ENCODE results near the gene CENPN. TPM values are rescaled to one million over a fixed set of nuclear protein-coding genes. Genes with fewer than 3 reads are reported as not detected.

CENPN gene
- polyA plus RNA-seq, 2 of the 4 experiments (the other 2 are of a cell fraction): 82.6 to 101 TPM

DNA sequence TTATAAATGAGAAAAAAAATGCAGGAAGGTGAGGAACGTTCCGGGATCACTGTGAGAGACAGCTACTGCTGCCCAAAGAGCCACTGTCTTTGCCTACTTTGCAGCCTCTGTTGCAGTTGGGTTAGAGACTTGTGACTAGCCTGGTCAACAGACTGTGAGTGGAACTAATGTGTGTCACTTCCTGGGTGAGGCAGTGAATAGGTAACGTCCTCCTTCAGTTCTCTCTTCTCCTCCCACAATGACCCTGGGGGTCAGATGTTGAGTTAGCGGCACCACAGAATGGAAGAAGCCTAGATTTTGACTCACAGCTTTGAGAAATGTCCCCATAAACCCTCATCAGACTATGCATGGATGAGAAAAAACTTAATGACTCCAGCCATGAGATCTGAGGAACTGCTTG lies 64.8 kb downstream of the CENPN start:
- Histone ChIP-seq H3K4me2 (no peak overlapping the region), H3K4me1 (no peaks in the 10 kb centered on the region), H3K4me3 (no peak overlapping the region), H3K27ac (no peak overlapping the region), H3K9me3 (no peaks in the 10 kb centered on the region)
- POLR2A ChIA-PET: no interaction called here
- ATAC-seq (no peak), DNase-seq (ENCODE audit: low read depth in 1 of 2, low spot score in 1 of 2) (peak in 1 of 2 experiments; percentile 18), FAIRE-seq (no peak)
- WGBS (ENCODE audit: missing lambda C conversion rate): 74% methylated on average over 4 of the region's 4 CpGs
- TF ChIP-seq, protein P1, sequence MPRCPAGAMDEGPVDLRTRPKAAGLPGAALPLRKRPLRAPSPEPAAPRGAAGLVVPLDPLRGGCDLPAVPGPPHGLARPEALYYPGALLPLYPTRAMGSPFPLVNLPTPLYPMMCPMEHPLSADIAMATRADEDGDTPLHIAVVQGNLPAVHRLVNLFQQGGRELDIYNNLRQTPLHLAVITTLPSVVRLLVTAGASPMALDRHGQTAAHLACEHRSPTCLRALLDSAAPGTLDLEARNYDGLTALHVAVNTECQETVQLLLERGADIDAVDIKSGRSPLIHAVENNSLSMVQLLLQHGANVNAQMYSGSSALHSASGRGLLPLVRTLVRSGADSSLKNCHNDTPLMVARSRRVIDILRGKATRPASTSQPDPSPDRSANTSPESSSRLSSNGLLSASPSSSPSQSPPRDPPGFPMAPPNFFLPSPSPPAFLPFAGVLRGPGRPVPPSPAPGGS (IDR thresholded peaks at IDR 0.05): no peak
- TF ChIP-seq HOXB13 (CRISPR knock-in tag; IDR thresholded peaks at IDR 0.05; ENCODE audit: low read depth) (no peak), TFCP2L1 (CRISPR knock-in tag; IDR thresholded peaks at IDR 0.05) (no peak), ZNF302 (CRISPR knock-in tag; IDR thresholded peaks at IDR 0.05) (no peak), RARB (CRISPR knock-in tag; IDR thresholded peaks at IDR 0.05) (no peak), MYC (IDR thresholded peaks at IDR 0.05; ENCODE audit: borderline replicate concordance, low read length) (no peak), POLR2AphosphoS2 (conservative IDR thresholded peaks at IDR 0.05; ENCODE audit: low read length) (no peak), GATA3 (IDR thresholded peaks at IDR 0.05; ENCODE audit: borderline replicate concordance) (no peak), ZC3H11A (IDR thresholded peaks at IDR 0.05) (no peak), JUN (IDR thresholded peaks at IDR 0.05) (no peak)
- TF ChIP-seq, protein P2, sequence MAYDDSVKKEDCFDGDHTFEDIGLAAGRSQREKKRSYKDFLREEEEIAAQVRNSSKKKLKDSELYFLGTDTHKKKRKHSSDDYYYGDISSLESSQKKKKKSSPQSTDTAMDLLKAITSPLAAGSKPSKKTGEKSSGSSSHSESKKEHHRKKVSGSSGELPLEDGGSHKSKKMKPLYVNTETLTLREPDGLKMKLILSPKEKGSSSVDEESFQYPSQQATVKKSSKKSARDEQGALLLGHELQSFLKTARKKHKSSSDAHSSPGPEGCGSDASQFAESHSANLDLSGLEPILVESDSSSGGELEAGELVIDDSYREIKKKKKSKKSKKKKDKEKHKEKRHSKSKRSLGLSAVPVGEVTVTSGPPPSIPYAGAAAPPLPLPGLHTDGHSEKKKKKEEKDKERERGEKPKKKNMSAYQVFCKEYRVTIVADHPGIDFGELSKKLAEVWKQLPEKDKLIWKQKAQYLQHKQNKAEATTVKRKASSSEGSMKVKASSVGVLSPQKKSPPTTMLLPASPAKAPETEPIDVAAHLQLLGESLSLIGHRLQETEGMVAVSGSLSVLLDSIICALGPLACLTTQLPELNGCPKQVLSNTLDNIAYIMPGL (CRISPR knock-in tag; IDR thresholded peaks at IDR 0.05; ENCODE audit: borderline replicate concordance): no peak
- CTCF ChIA-PET: interaction anchor here (0.6 to 2.0 kb wide), 2 partner anchors 36 to 44 kb away, joined by 5 to 9 read pairs; partner anchors contain the start of gene ATMIN

DNA sequence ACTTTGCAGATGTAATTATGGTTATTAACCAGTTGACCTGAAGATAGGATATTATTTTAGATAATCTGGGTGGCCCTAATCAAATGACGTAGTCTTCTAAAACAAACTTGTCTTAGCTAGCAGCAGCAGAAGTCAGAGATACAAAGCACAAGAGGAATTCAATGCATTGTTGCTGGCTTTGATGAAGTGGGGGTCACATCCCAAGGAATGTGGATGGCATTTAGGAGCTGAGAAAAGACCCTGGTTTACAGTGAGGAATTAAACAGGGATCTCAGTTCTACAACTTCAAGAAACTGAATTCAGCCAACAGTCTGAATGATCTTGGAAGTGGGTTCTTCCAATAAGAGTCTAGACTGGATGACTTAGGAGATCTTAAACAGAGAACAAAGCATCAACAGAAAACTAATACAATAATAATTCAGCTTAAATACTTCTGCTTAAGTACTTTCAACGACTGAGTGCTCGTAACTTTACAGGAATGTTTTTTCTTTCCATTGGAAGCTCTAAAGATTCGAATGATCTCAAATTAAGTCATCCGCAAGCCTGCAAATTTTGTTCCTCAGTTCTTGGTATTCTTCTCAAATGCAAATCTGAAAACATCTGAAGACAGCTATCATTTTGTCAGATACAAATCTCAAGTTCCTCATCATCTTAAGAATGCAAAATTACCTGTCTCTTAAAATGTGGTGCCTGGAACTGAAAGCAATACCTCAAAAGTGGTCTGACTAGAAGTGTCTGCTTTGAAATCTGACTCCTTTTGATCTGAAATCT lies 66.7 kb downstream of the CENPN start:
- peaks cover 5% of the 10 kb centered on the region; the same call in 1 of the 3 replicates for H3K4me1 ChIP-seq
- TF ChIP-seq, protein P3, sequence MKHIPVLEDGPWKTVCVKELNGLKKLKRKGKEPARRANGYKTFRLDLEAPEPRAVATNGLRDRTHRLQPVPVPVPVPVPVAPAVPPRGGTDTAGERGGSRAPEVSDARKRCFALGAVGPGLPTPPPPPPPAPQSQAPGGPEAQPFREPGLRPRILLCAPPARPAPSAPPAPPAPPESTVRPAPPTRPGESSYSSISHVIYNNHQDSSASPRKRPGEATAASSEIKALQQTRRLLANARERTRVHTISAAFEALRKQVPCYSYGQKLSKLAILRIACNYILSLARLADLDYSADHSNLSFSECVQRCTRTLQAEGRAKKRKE (CRISPR knock-in tag; IDR thresholded peaks at IDR 0.05; ENCODE audit: low read depth): no peak
- no peak for TF ChIP-seq RNF2 (IDR thresholded peaks at IDR 0.05; ENCODE audit: borderline replicate concordance, low read depth)
- no peak for TF ChIP-seq NR3C1 (IDR thresholded peaks at IDR 0.05)
- TF ChIP-seq MAFK (IDR thresholded peaks at IDR 0.05; ENCODE audit: partially characterized antibody): no peak
- no peak for TF ChIP-seq ZFP36 (IDR thresholded peaks at IDR 0.05; ENCODE audit: borderline replicate concordance, partially characterized antibody)
- no peak for TF ChIP-seq CEBPB (IDR thresholded peaks at IDR 0.05)
- TF ChIP-seq RARB (CRISPR knock-in tag; IDR thresholded peaks at IDR 0.05): no peak
- no peak for TF ChIP-seq CBX2 (IDR thresholded peaks at IDR 0.05; ENCODE audit: borderline replicate concordance, low read depth)
- TF ChIP-seq, protein P4, sequence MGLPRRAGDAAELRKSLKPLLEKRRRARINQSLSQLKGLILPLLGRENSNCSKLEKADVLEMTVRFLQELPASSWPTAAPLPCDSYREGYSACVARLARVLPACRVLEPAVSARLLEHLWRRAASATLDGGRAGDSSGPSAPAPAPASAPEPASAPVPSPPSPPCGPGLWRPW (IDR thresholded peaks at IDR 0.05): no peak
- no peak for TF ChIP-seq RCOR1 (IDR thresholded peaks at IDR 0.05; ENCODE audit: low read depth, low read length)
- TF ChIP-seq NFE2L2 (conservative IDR thresholded peaks at IDR 0.05; ENCODE audit: low read length): no peak
- TF ChIP-seq CHD4 (IDR thresholded peaks at IDR 0.05; ENCODE audit: borderline replicate concordance): no peak
- no peak for TF ChIP-seq POLR2A (IDR thresholded peaks at IDR 0.05; ENCODE audit: low read length)
- no peak for TF ChIP-seq KDM1A (IDR thresholded peaks at IDR 0.05; ENCODE audit: low read depth)
- no peak for TF ChIP-seq GATA3 (IDR thresholded peaks at IDR 0.05; ENCODE audit: borderline replicate concordance)
- TF ChIP-seq TFCP2L1 (CRISPR knock-in tag; IDR thresholded peaks at IDR 0.05): no peak
- TF ChIP-seq JUN (IDR thresholded peaks at IDR 0.05): no peak
- TF ChIP-seq MAZ (IDR thresholded peaks at IDR 0.05; ENCODE audit: borderline replicate concordance, low read depth, low read length): no peak
- no peak for TF ChIP-seq FOXS1 (CRISPR knock-in tag; IDR thresholded peaks at IDR 0.05)
- DNase-seq (ENCODE audit: low read depth in 1 of 2, low spot score in 1 of 2): no peak
- no peaks in the 10 kb centered on the region for H3K9me3 ChIP-seq
- 71% methylated on average over 5 of the region's 5 CpGs for WGBS (ENCODE audit: missing lambda C conversion rate)
- FAIRE-seq: no peak
- CTCF ChIA-PET: interaction anchor here (0.6 to 2.0 kb wide), 3 partner anchors 9 to 702 kb away, joined by 3 to 9 read pairs (median 5); partner anchors contain the start of gene ATMIN
- H3K4me3 ChIP-seq: no peak overlapping the region
- no peak overlapping the region for H3K4me2 ChIP-seq
- POLR2A ChIA-PET: no interaction called here
- no peak for ATAC-seq
- no peak overlapping the region for H3K27ac ChIP-seq

Measured in A549 (cell line).